K562 (cell line): ENCODE measurements around the gene ZBTB26. TPM values are rescaled to one million over a fixed set of nuclear protein-coding genes. Genes with fewer than 3 reads are reported as not detected.
A peak's percentile ranks its signal among the peaks of the same experiment; 100 is the strongest.

Source experiments
- BRD4 ChIP-seq: fragments of 200-600 bp; sonication (generic); IDR thresholded peaks from 2 replicates; pipeline ENCODE4 v1.6.1; 2017; ENCODE audit warnings: inconsistent platforms
- CBFB ChIP-seq: sonication (generic); formaldehyde crosslinking; IDR thresholded peaks from 2 replicates; pipeline ENCODE4 v1.4.0; 2020; ENCODE audit warnings: mild to moderate bottlenecking, missing genetic modification reagents
- CHD1 ChIP-seq: fragments of 200-600 bp; sonication (generic); IDR thresholded peaks from one replicate; pipeline ENCODE4 v1.6.1; 2012; ENCODE audit warnings: mild to moderate bottlenecking, moderate library complexity, low read length, inconsistent platforms
- HLTF ChIP-seq: fragments of 450-650 bp; IDR thresholded peaks from 2 replicates; pipeline ENCODE4 v1.6.1; 2016
- HNRNPLL ChIP-seq: fragments of 200-400 bp; formaldehyde crosslinking; IDR thresholded peaks from 2 replicates; pipeline ENCODE4 v1.6.1; 2017; ENCODE audit warnings: low read length, low read depth, mild to moderate bottlenecking; ENCODE audit not compliant: poor library complexity, severe bottlenecking
- KAT7 ChIP-seq: sonication (generic); formaldehyde crosslinking; IDR thresholded peaks from 2 replicates; pipeline ENCODE4 v1.8.0; 2022; ENCODE audit warnings: missing genetic modification reagents, mild to moderate bottlenecking, borderline replicate concordance
- KLF13 ChIP-seq: fragments of 450-650 bp; IDR thresholded peaks from 2 replicates; pipeline ENCODE4 v1.6.1; 2016; ENCODE audit warnings: missing genetic modification characterization, low read depth, mild to moderate bottlenecking, missing compliant biosample characterization, moderate library complexity, borderline replicate concordance
- MIER1 ChIP-seq: fragments of 450-650 bp; IDR thresholded peaks from 2 replicates; pipeline ENCODE4 v1.6.1; 2016; ENCODE audit warnings: antibody characterized with exemption, mild to moderate bottlenecking, low read depth
- PHB ChIP-seq: fragments of 250-450 bp; sonication (Bioruptor Pico); IDR thresholded peaks from 2 replicates; pipeline ENCODE4 v1.5.0; 2021
- SIRT6 ChIP-seq: IDR thresholded peaks from one replicate; pipeline ENCODE4 v1.6.1; 2012; ENCODE audit warnings: low read depth, mild to moderate bottlenecking, control low read depth, inconsistent platforms, low read length, moderate library complexity
- TFAM ChIP-seq: fragments of 250-450 bp; sonication (Bioruptor Pico); conservative IDR thresholded peaks from 2 replicates; pipeline ENCODE4 v1.5.0; 2021; ENCODE audit warnings: mild to moderate bottlenecking, moderate library complexity
- ZNF146 ChIP-seq: IDR thresholded peaks from one replicate; pipeline ENCODE4 v1.6.1; 2018; ENCODE audit warnings: missing compliant biosample characterization; ENCODE audit not compliant: unreplicated experiment
- ZNF347 ChIP-seq: fragments of 450-650 bp; formaldehyde crosslinking; IDR thresholded peaks from 2 replicates; pipeline ENCODE4 v1.4.0; 2020; ENCODE audit warnings: low read depth, mild to moderate bottlenecking, moderate library complexity
- ZNF699 ChIP-seq: fragments of 250-450 bp; sonication (Bioruptor Pico); IDR thresholded peaks from 2 replicates; pipeline ENCODE4 v1.8.0; 2021; ENCODE audit warnings: mild to moderate bottlenecking, moderate library complexity; ENCODE audit not compliant: insufficient replicate concordance
- ZNF785 ChIP-seq: fragments of 250-450 bp; sonication (Bioruptor Pico); IDR thresholded peaks from 2 replicates; pipeline ENCODE4 v1.4.0; 2020; ENCODE audit warnings: mild to moderate bottlenecking
- polyA plus RNA-seq, 8 experiments: library from polyadenylated mRNA; depleted of rRNA in 4 of 8; stranded (reverse) in 5 of 8; unstranded in 3 of 8; fragments of >200 nt; fragmentation: Nextera tagmentation in 2 of 8; fragmentation: Illumina TruSeq in 1 of 8; extraction: Ambion mirVana in 2 of 8; extraction: Trizol in 1 of 8; gene quantifications; 2 replicates each; pipeline versions ENCODE4 v1.2.1 to v1.2.3, GENCODE V29; 2011 to 2014; ENCODE audit warnings: inconsistent platforms in 1 of 8, missing spikeins in 1 of 8
- total RNA-seq, 7 experiments: library from RNA; depleted of rRNA in 6 of 7; stranded (reverse); fragments of >200 nt in 6 of 7; fragmentation: Illumina TruSeq in 2 of 7; extraction: Trizol in 2 of 7; gene quantifications; 2 replicates each; pipeline versions ENCODE4 v1.2.1 to v1.2.3, GENCODE V29; 2011 to 2021; ENCODE audit warnings: low replicate concordance in 1 of 7
- TF ChIP-seq, protein P1 (sequence below): sonication (generic); formaldehyde crosslinking; IDR thresholded peaks from 2 replicates; pipeline ENCODE4 v1.8.0; 2022; ENCODE audit warnings: mild to moderate bottlenecking, missing genetic modification reagents
- TF ChIP-seq, protein P2 (sequence below): fragments of 450-650 bp; formaldehyde crosslinking; IDR thresholded peaks from 2 replicates; pipeline ENCODE4 v1.4.0; 2022; ENCODE audit warnings: missing genetic modification characterization
- TF ChIP-seq, protein P3 (sequence below): fragments of 450-650 bp; conservative IDR thresholded peaks from 2 replicates; pipeline ENCODE4 v1.6.1; 2016; ENCODE audit warnings: missing genetic modification characterization, low read depth, mild to moderate bottlenecking, control low read depth, missing compliant biosample characterization
- TF ChIP-seq, protein P4 (sequence below): fragments of 450-650 bp; IDR thresholded peaks from one replicate; pipeline ENCODE4 v1.6.1; 2018; ENCODE audit warnings: mild to moderate bottlenecking, moderate library complexity; ENCODE audit not compliant: partially characterized antibody

Gene ZBTB26
- total and polyA plus RNA-seq, 9 of the 15 experiments (the other 6 are each of a cell fraction or from before 2014, with no cell fraction given): 2.4 to 20.7 (median 5.0) TPM

DNA sequence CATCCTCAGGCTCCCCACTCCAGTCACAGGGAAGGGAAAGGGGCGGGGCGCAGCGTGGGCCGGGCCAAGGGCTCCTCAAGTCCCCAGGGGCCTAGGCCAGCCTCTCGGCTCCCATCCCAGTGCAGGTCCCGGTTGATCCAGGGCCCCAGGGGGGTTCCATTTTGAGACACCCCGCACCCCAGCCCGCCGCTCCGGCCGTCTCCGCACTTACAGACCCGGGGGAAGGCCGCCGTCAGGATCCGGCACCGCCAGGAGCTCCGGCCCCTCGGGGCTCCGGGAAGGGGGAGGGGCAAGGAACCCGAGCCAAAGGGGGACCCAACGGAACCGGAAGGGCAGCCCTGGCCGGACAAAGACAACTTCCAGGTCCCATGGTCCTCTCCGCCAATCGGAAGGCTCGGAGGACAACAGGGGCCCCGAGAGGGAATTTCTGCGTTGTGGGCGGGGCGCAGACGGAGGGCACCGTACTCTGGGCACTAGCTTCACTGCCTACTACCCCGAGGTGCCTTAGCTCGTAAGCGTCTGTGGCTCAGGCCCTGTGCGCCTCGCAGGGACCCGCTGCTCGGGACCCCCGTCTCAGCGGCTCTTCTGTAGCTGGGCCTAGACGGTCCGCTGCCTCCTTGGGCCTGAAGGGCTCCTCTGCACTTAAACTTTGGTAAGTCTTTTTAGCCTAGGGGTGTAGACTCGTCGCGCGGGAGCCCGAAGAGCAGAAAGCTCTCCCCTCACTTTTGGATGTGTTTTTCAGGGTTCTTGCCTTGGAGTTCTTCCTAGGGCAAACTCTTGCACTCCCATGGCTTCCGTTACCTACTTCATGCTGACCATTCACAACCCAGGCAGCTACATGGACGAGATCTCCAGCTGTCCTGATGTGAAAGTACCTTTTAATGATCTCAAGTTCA is at the start of gene ZBTB26 (continued):
- TF ChIP-seq ZNF146 (CRISPR knock-in tag) (no peak), HLTF (no peak), PHB (CRISPR knock-in tag) (no peak), TFAM (CRISPR knock-in tag) (no peak), KAT7 (CRISPR knock-in tag) (no peak), HNRNPLL (peak; percentile 75), ZNF785 (CRISPR knock-in tag) (no peak), CHD1 (peak; percentile 33), MIER1 (no peak), SIRT6 (no peak), ZNF699 (CRISPR knock-in tag) (no peak), CBFB (CRISPR knock-in tag) (no peak), ZNF347 (CRISPR knock-in tag) (no peak), KLF13 (peak; percentile 74), BRD4 (no peak)
- TF ChIP-seq, protein P1, sequence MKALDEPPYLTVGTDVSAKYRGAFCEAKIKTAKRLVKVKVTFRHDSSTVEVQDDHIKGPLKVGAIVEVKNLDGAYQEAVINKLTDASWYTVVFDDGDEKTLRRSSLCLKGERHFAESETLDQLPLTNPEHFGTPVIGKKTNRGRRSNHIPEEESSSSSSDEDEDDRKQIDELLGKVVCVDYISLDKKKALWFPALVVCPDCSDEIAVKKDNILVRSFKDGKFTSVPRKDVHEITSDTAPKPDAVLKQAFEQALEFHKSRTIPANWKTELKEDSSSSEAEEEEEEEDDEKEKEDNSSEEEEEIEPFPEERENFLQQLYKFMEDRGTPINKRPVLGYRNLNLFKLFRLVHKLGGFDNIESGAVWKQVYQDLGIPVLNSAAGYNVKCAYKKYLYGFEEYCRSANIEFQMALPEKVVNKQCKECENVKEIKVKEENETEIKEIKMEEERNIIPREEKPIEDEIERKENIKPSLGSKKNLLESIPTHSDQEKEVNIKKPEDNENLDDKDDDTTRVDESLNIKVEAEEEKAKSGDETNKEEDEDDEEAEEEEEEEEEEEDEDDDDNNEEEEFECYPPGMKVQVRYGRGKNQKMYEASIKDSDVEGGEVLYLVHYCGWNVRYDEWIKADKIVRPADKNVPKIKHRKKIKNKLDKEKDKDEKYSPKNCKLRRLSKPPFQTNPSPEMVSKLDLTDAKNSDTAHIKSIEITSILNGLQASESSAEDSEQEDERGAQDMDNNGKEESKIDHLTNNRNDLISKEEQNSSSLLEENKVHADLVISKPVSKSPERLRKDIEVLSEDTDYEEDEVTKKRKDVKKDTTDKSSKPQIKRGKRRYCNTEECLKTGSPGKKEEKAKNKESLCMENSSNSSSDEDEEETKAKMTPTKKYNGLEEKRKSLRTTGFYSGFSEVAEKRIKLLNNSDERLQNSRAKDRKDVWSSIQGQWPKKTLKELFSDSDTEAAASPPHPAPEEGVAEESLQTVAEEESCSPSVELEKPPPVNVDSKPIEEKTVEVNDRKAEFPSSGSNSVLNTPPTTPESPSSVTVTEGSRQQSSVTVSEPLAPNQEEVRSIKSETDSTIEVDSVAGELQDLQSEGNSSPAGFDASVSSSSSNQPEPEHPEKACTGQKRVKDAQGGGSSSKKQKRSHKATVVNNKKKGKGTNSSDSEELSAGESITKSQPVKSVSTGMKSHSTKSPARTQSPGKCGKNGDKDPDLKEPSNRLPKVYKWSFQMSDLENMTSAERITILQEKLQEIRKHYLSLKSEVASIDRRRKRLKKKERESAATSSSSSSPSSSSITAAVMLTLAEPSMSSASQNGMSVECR: peak; percentile 85
- TF ChIP-seq, protein P2, sequence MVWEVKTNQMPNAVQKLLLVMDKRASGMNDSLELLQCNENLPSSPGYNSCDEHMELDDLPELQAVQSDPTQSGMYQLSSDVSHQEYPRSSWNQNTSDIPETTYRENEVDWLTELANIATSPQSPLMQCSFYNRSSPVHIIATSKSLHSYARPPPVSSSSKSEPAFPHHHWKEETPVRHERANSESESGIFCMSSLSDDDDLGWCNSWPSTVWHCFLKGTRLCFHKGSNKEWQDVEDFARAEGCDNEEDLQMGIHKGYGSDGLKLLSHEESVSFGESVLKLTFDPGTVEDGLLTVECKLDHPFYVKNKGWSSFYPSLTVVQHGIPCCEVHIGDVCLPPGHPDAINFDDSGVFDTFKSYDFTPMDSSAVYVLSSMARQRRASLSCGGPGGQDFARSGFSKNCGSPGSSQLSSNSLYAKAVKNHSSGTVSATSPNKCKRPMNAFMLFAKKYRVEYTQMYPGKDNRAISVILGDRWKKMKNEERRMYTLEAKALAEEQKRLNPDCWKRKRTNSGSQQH (CRISPR knock-in tag): no peak
- TF ChIP-seq, protein P3, sequence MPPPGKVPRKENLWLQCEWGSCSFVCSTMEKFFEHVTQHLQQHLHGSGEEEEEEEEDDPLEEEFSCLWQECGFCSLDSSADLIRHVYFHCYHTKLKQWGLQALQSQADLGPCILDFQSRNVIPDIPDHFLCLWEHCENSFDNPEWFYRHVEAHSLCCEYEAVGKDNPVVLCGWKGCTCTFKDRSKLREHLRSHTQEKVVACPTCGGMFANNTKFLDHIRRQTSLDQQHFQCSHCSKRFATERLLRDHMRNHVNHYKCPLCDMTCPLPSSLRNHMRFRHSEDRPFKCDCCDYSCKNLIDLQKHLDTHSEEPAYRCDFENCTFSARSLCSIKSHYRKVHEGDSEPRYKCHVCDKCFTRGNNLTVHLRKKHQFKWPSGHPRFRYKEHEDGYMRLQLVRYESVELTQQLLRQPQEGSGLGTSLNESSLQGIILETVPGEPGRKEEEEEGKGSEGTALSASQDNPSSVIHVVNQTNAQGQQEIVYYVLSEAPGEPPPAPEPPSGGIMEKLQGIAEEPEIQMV: peak; percentile 78
- TF ChIP-seq, protein P4, sequence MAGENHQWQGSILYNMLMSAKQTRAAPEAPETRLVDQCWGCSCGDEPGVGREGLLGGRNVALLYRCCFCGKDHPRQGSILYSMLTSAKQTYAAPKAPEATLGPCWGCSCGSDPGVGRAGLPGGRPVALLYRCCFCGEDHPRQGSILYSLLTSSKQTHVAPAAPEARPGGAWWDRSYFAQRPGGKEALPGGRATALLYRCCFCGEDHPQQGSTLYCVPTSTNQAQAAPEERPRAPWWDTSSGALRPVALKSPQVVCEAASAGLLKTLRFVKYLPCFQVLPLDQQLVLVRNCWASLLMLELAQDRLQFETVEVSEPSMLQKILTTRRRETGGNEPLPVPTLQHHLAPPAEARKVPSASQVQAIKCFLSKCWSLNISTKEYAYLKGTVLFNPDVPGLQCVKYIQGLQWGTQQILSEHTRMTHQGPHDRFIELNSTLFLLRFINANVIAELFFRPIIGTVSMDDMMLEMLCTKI: no peak
